Lower leg skin (tissue), 4 donors: ENCODE results near the gene VAMP8. TPM values are rescaled to one million over a fixed set of nuclear protein-coding genes. Genes with fewer than 3 reads are reported as not detected.
"Not testable (repeated sequence)": the region's sequence is repeated elsewhere in the genome, so short reads cannot be mapped to it uniquely, and the experiment has no call there.

Experiments used
- DNase-seq, 2 donors: peaks; one replicate each; pipeline ENCODE4 v3.0.0-alpha.2; 2019; ENCODE audit warnings: low spot score in 2 of 2
- H3K4me3 ChIP-seq: fragments of 200-600 bp; sonication (generic); 2 replicates; pipeline ENCODE4 v1.5.1; 2017; ENCODE audit warnings: mild to moderate bottlenecking, low read depth; ENCODE audit not compliant: poor library complexity, severe bottlenecking
- POLR2A ChIP-seq, 2 donors: fragments of 450-650 bp; IDR thresholded peaks; one replicate each; pipeline ENCODE4 v1.6.1; 2016 to 2017; ENCODE audit warnings: antibody characterized with exemption in 2 of 2, mild to moderate bottlenecking in 1 of 2, moderate library complexity in 1 of 2
- WGBS, 2 donors: methylation state at CpG; one replicate each; pipeline ENCODE4 v1.1.5; 2018; 5-methylcytosine and 5-hydroxymethylcytosine counted together
- intact Hi-C: fragments of 100-400 bp; cut with DNase I; formaldehyde crosslinking; loops from one replicate; pipeline ENCODE4 v1.15.0; 2023; ENCODE audit warnings: low total_unique reads
- total RNA-seq, 4 donors: library from RNA; depleted of rRNA; stranded (reverse); fragments of >200 nt; gene quantifications; one replicate each; pipeline ENCODE4 v1.1.0, GENCODE V29; 2016
- TF ChIP-seq, protein P1 (sequence below), 3 donors: fragments of 450-650 bp; IDR thresholded peaks; one replicate each; pipeline ENCODE4 v1.5.1; 2016; ENCODE audit warnings: antibody characterized with exemption in 3 of 3, mild to moderate bottlenecking in 3 of 3, moderate library complexity in 2 of 3

Gene VAMP8
- total RNA-seq, 4 donors from 2014 or later: 88.3 to 207 (median 113) TPM

DNA sequence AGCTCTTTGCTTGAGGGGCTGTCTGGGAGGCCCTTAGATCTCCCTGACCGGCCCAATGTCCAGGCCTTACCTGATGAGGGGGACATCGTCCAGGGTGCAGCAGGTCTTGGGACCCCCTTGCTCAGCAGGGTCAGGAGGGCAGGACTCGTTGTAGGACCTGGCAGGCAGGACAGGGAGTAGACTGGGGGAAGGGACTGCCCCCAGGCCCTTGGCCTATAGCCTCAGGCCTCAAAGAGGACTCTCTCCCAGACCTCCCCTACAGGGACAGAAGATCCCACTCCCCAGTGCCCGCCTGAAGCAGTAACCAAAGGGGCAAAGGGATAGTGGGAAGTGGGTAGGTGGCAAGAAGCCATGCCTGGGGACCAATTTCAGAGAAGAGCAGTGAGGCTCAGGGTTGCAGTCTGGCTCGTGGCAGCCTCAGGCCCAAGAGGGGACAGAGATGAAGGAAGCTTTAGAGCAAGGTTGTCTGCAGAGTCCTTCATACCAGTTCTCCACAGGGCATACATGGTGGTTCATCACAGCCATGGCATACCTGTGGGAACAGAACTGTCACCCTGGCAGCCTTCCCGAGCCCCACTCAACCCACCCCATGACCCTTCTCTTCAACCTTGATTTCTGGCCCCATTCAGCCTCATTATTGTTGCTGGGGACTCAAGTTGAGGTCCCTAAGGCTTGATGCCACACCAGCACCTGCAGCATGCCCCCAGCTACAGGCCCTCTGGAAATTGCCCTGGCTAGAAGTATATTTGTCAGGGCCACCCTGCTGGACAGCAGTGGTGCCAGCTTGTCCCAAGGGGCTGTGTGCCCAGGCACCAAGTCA is 23.8 kb downstream of the VAMP8 start:
- intact Hi-C loops: no loop called here

DNA sequence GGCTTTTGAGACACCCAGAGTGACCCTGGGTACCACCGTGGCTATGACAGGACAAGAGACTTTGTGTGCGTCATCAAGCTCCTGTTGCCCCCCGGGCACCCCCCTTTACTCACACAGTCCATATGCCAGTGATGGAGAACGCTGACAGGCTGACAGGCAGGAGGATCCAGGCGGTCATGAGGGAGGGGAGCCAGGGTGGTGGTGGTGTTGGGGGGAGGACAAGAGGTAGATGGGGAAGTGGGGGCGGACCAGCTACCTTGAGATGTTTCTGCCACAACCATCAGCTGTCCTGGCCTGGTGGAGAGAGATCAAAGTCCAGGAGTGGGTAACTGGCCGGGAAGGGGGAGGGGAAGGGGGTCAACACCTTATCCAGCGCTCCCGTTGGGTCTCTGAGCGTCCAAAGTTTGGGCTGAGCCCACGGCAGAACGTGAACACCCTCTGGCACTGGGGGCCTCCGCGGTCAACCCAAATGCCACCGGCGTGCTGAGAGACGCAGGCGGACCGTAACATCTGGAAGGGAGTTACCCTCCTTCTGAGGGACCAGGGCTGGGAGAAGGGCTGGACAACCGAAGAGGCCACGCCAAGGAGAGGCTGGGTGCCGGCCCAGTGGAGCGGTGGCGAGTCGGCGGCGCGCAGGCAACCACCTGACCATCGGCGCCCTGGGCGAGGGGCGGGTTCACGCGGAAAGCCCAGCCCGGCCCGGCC is 24.5 kb downstream of the VAMP8 start:
- peak; percentile 72 to 94 for DNase-seq
- peak overlapping the region; percentile 52 for H3K4me3 ChIP-seq
- intact Hi-C loops: no loop called here
- WGBS, 2 donors: 10 to 25% methylated on average over 12 to 27 of the region's 36 CpGs
- no peak for TF ChIP-seq POLR2A (IDR thresholded peaks at IDR 0.05)
- TF ChIP-seq, protein P1, sequence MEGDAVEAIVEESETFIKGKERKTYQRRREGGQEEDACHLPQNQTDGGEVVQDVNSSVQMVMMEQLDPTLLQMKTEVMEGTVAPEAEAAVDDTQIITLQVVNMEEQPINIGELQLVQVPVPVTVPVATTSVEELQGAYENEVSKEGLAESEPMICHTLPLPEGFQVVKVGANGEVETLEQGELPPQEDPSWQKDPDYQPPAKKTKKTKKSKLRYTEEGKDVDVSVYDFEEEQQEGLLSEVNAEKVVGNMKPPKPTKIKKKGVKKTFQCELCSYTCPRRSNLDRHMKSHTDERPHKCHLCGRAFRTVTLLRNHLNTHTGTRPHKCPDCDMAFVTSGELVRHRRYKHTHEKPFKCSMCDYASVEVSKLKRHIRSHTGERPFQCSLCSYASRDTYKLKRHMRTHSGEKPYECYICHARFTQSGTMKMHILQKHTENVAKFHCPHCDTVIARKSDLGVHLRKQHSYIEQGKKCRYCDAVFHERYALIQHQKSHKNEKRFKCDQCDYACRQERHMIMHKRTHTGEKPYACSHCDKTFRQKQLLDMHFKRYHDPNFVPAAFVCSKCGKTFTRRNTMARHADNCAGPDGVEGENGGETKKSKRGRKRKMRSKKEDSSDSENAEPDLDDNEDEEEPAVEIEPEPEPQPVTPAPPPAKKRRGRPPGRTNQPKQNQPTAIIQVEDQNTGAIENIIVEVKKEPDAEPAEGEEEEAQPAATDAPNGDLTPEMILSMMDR (IDR thresholded peaks at IDR 0.05): no peak

More for the DNA sequence above, 23.8 kb downstream of the VAMP8 start:
- TF ChIP-seq, protein P1 (IDR thresholded peaks at IDR 0.05): no peak
- TF ChIP-seq POLR2A (IDR thresholded peaks at IDR 0.05): no peak
- H3K4me3 ChIP-seq: peak overlapping the region; percentile 52
- peak in 1 of 2 donors; percentile 81 for DNase-seq
- 63 to 75% methylated on average over 5 to 6 of the region's 6 CpGs for WGBS, 2 donors

DNA sequence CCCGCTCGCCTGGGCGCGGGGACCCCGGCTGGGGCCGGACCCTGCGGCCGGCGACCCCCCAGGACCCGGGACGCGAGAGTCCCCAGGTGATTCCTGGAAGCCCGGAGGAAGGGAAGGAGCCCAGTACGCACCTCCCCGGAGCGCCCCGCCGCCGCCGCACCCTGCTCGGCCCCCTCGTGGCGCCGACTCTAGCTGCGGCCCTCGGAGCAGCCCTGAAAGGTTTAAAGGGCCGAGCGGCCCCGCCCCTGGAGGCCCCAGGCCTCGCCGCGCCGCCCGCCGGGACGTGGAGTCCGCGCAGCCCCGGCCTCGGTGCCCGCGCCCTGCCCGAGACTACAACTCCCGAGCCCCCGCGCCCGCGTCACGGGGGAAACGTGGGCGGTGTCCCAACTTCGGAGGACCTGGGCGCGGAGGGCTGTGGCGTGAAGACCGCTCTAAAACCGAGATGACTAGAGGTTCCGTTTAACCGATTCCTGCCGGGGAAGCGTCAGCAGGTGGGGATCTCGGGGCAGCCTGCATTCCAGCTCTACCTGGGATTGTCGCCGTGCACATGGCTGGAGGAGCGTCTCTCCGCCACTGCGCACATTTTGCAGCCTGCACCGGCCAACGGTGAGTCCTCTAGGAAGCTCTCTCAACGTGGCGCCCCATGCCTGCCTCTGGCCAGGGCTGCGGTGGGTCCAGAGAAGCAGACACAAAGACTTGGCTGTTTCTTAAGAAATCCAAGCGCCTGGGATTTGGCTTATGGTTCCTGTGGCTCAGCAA is 25.3 kb downstream of the VAMP8 start, which contains the start of gene TMEM150A:
Gene TMEM150A (minus strand): TSS at position 223 of the 759 bp plus-strand sequence. CDS start 750 bp downstream, outside the sequence.
- peak within 1 kb of the TSS; percentile 74 for H3K4me3 ChIP-seq
- intact Hi-C loops: no loop called here
- DNase-seq: peak; percentile 92 to 99
- 0 to 2% methylated on average over 30 to 43 of the region's 73 CpGs for WGBS, 2 donors
- TF ChIP-seq POLR2A (IDR thresholded peaks at IDR 0.05): peak in 1 of 2 donors; percentile 15
- TF ChIP-seq, protein P1 (IDR thresholded peaks at IDR 0.05): no peak

DNA sequence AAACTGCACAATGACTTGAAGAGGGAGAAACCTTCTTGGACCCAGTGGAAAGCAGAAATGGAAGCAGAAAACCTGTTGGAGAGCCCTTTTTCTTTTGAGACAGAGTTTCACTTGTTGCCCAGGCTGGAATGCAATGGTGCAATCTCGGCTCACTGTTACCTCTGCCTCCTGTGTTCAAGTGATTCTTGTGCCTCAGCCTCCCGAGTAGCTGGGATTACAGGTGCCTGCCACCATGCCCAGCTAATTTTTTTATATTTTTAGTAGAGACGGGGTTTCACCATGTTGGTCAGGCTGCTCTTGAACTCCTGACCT is 26.7 kb downstream of the VAMP8 start:
- DNase-seq, H3K4me3 ChIP-seq, intact Hi-C loops: not testable (repeated sequence)
- WGBS, 2 donors: 49 to 62% methylated on average over 3 of the region's 3 CpGs

DNA sequence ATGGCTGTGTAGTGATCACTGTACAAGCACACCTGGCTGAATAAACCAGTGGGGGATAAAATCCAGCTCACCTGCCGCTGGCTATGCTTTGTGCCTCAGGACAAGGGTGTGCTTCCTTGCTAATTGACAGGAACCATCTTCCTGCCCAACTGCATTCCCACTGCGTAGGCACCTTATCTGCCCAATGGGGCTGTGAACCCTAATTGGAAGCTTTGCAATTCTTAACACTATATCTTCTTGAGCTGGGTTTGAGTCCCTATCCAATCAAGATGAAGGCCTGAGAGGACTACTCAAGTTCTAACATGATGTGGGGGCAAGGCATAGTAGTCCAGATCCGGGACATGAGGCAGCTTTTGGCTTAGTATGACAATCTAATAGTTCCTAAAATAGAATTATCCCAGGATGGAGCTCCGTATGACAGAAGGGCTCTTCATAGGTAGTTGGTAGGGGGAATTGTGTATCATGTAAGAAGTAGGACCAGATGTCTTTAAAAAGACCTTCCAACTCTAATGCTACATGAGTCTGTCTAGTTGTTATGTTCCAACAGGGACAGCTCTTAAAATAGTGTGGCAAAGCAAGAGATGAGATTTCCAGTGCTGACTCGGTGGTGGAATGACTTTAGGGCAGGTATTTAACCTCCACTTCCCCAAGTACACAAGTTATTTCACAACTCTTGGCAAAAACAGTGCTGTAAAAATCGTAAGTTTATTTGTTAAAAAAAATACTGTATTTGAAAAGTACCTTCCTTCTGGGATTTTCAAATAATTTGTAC is 27.4 kb downstream of the VAMP8 start:
- DNase-seq: no peak
- H3K4me3 ChIP-seq: no peak overlapping the region
- intact Hi-C loops: no loop called here
- TF ChIP-seq POLR2A (IDR thresholded peaks at IDR 0.05): no peak
- TF ChIP-seq, protein P1 (IDR thresholded peaks at IDR 0.05): no peak
- 33 to 35% methylated on average over 6 of the region's 6 CpGs for WGBS, 2 donors
